ENCODE measurements around the gene UMODL1.

UMODL1 gene

DNA sequence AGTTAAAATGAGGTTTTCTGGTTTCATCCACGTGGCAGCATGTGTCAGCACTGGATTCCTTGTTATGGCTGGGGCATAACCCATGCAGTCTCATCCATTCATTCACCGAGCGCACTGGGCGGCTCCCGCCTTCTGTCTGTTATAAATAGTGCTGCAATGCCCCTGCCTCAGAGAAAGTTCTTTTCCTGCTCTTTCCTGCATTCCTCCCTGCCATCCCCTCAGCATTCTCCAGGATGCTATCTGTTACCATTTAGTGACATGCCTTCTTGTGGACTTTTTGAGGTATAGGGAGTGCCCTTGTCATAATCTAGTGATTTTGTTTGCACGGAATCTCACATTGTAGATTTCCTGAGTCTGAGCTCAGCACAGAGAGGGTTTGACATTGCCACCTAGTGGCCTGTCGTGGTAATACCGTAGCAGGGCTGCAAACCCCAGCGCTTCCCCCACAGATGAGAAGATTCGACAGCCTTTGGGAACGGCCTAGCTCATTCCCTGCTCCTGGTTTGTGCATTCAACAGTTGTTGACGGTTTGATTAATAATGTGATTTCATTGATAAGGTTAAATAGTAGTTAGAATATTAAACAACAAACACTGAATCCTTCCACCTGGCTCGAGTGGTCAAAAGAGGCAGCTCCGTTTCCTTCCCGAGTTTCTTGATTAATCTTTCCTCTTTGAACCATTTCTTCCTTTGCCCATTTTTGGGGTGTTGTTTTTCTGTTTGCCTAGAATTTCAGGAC is 46.3 kb downstream of the UMODL1 start:
- peak; percentile 94 for DNase-seq

- peak; percentile 35 for DNase-seq
These were observed 47.1 kb downstream of the UMODL1 start for GRCh38 chr21:42117967-42118780.

GRCh38 chr21:42118901-42119300 is 47.8 kb downstream of the UMODL1 start:
- no peak for DNase-seq

DNA sequence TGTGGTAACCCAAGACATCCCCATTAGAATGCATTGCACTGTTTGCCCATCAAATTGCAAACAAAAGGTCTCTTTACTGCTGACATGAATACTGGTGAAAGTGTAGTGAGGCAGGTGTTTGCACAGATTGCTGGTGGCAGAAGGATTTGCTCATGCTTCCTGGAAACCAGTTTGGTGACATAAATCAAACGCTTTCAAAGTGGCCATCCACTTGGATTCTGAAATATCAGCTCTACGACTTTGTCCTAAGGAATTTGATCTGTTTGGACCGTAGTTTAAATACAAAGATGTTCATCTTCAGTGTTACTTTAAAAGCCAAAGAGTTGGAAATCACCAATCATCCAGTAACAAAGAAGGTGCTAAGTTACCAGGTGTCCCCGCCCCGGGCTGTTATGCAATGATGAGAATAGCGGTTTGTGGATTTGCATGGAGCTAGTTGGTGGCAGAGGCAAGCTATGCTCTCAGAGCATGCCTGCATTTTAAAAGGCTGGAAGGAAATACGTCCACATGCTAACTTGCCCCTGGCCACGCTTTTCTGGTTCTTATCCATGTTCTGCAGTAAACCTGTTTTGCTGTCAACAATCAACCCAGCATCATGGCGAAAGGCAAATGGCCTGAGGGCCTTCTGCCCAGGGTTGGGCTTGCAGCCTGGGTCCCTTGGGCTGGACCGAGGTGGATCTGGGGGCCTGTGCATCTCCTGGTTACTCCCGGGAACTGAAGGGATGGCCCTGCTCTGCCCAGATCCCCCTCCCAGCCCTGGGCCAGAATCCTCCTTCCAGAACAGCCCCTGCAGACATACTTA is 49.2 kb downstream of the UMODL1 start:
- no peak for DNase-seq

- DNase-seq, result no peak
These were observed 49.9 kb downstream of the UMODL1 start for GRCh38 chr21:42120903-42121535.

DNA sequence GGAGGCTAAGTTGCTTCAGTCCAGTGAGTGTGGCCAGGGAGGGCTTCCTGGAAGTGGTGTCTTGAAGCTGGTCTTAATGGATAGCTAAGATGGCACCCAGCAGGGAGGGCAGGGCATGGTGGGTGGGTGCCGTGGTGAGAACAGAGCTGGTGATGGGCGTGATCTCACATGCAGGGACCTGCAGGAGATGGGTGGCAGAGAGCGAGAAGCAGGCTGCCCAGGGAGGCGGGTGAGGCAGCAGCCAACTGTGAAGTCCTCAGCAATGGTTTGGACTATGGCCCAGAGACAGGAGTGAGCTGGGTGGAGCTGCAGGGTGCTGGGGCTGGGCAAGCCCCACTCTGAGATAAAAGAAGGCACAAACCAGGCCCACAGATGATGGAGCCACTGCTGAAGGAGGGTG is 50.7 kb downstream of the UMODL1 start:
- no peak for DNase-seq

DNA sequence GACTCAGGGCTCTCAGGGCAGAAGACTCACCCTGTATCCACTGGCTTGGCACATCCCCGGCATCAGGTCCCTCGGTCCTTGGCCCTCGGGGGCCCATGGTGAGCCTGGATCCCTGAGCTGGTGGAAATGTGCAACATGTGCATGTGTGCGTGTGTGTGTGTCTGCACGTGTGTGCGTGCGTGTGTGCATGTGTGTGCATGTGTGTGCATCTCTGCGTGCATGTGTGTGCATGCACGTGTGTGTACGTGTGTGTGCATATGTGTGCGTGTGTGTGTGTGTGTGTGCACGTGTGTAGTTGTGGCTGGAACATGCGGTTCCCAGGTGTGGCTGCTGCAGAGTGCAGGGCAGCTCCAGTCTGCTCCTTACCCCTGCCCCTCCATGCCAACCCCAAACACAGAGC is 51.3 kb downstream of the UMODL1 start:
- no peak for DNase-seq

- no peak for DNase-seq
These were observed 51.7 kb downstream of the UMODL1 start for GRCh38 chr21:42122808-42123207.

GRCh38 chr21:42123219-42123908 is 52.2 kb downstream of the UMODL1 start:
- DNase-seq, result no peak

DNA sequence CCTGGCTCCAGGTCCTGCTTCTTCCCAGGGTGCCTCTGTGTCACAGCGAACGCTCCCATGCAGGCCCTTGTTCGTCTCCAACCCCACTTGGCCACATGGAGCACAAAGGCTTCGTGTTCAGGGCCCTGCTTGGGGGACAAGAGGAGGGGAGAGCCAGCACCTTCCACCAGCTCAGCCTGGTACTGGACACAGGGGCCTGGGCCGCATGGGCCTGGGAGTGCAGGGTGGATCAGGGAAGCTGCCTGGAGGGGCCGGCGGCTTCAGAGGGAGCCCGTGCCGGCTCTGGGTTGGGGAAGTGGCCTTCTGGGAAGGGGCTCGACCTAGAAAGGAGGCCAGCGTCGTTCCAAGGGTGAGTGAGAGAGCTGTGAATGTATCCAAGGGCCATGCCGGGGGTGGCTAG is 53.0 kb downstream of the UMODL1 start:
- no peak for DNase-seq

DNA sequence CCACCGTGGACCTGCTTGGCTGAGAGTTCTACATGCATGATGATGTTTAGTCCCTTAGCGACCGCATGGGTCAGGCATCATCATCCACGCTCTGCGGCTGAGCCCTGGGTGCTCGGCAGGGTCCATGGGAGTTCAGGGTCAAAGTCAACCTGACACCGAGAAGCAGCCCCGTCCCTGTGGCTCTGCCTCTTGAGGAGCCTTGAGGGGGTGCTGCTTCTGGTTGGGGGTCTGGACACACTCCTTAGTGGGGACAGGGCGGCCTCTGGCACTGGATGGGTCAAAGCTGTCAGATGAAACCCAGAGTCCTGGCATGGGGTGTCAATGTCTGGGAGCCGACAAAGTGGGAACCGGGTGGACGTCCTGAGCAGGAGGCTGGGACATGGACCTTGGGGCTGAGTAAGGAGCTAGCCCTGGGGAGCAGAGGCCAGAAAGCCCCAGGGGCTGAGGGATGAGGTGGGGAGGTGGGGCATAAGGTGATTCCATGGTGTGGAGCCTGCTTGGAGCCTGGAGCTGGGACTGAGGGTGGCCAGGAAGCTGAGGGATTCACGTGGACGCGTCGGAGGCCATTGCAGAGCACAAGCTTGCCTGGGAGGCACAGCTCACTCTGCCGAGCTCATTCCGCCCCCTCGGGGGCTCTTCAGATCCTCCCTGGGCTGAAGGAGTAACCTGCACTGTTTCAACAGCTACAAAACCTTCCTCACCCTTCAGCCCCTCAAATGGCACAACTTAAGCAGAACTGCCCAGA is 53.9 kb downstream of the UMODL1 start:
- DNase-seq, result no peak

DNA sequence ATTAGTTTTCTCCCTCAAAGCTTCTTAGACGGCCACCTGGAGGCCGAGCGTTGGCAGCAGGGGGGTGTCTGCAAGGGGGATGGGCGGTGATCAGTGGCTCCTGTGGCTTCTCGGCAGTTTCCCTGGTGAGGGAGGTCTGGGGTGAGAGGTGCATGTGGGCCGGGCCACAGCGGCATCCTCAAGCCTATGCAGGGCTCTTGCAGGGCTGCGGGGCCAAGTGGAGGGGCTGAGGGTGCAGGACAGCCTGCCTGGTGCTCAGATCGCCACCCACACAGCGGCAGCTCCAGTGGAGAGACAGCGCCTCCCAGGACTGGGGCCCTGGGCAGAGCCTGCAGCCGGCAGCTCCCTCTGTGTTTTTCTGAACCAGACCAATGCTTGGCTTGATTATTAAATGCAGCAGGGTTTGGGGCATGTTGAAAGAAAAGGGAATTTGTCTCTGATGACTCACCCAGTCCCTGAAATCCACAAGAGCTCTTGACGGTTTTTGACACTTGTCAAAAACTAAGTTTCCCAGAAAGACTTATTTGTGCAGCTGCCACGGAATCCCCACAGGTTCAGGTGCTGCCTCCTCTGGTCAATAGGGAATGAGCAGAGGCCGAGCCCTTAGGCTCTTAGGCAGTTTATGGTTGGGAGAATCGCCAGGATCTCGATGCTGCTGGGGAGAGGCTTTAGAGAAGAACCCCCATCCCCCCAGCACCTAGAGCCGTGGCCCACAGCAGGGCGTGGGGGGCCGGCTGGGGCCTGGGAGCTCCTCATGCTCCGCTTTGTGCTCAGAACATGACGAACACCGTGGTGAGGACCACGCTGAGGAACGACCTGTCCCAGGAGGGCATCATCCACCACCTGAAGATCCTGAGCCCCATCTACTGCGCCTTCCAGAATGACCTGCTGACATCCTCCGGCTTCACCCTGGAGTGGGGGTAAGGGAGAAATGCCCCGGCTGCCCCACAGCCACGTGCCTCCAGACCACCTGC is 54.7 kb downstream of the UMODL1 start:
- DNase-seq, result peak; percentile 23

GRCh38 chr21:42127164-42128150 is 56.3 kb downstream of the UMODL1 start:
- no peak for DNase-seq

DNA sequence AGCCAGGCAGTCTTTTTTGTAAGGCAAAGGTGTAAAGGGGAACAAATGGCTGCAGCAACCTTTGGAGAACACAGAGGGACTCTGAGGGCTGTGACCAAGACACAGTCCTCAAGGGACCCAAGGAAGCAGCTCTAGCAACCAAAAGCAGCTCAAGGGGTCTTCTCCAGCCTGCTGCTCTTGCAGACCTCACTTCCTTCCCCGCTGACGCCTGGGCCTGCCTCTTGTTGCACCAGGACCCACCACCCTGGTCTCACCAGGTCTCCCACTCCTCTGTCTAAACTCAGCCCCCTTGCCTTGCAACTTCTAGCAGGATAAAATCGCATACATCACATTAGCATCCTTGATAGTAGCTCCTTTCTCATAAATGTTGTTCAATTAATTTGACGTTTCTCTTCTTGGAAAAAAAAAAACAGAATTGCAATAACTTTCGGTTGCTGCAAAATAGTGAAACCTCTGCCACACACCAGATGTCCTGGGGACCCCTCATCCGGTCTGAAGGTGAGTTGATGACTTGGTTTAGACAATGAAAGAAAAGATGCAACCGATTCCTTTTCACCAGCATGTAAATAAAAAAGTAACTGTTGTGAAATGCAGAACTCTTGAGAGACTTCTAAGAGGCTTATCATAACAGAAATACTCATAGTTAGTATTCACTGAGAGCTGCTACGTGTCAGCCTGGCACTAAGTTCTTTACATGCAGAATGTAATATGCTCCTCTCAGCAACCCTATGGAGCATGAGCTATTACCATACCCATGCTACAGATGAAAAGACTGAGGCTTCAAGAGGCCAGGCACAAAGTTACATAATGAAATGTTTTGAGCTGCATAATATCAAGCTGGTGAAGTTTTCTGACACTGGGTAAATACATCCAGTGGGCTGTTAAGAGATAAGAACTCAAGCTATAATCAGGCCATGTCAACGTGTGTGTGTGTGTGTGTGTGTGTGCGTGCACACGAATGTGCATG is 58.5 kb downstream of the UMODL1 start:
- no peak for DNase-seq

- no peak for DNase-seq
These were observed 59.3 kb downstream of the UMODL1 start for GRCh38 chr21:42130441-42130840.

DNA sequence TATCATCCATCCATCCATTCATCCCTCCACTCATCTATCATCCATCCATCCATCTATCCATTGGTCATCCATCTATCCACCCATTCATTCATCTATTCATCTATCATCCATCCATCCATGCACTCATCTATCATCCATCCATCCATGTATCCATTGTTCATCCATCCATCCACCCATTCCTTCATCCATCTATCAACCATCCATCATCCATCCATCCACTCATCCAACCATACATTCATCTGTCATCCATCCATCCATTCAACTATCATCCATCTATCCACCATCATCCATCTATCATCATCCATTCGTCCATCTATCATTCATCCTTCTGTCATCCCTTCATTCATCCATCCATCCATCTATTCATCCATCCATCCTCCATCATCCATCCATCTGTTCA is 61.1 kb downstream of the UMODL1 start:
- DNase-seq, result no peak

DNA sequence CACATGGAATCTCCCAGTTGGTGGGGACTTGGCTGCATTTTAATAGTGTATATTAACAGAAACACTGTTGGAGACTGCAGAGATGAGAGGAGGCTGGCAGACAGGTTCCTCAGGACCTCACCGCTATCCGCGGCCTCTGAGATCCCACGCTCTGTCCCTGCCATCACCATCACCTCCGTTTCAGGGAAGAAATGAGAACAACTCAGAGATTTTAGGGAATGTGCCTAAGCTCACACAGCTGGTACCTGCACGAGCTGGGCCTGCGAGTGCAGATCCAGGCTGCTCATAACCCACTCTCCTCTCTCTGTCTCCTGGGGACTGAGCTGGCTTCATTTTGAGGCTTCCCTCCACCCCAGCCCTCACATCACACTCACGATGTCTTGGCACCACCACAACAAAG is 62.0 kb downstream of the UMODL1 start:
- no peak for DNase-seq

Data from OCI-M1 (cell line).